ENCODE results near the gene PCDHA1.

The PCDHA1 gene

DNA sequence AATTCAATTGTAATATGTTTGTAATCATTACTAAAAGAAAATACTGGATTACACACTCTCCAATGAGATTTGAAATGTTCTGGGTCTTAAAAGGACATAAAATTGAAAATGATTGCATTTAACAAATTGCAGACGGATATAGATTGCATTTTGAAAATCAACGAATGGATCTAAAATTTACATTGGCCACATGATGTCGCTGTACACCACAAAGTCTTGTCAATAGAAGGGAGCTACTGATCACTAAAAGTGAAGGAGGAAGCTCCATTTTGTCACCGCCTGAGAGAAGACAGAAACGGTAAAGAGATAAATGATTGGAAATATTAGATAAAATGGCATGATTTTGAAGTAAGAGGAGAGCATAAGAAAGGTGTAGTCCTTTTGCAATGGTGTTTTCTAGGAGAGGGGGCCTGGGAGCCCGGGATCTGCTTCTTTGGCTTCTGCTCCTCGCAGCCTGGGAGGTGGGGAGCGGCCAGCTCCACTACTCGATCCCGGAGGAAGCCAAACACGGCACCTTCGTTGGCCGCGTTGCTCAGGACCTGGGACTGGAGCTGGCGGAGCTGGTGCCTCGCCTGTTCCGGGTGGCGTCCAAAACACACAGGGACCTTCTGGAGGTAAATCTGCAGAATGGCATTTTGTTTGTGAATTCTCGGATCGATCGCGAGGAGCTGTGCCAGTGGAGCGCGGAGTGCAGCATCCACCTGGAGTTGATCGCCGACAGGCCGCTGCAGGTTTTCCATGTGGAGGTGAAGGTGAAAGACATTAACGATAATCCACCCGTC lies at the start of gene PCDHA1:
PCDHA1 (plus strand) TSS at position 236 of the 782 bp plus-strand sequence.
- no peaks in the 10 kb centered on the region for H3K27me3 Mint-ChIP-seq (ENCODE audit: low read depth)
- TF ChIP-seq, protein P1, sequence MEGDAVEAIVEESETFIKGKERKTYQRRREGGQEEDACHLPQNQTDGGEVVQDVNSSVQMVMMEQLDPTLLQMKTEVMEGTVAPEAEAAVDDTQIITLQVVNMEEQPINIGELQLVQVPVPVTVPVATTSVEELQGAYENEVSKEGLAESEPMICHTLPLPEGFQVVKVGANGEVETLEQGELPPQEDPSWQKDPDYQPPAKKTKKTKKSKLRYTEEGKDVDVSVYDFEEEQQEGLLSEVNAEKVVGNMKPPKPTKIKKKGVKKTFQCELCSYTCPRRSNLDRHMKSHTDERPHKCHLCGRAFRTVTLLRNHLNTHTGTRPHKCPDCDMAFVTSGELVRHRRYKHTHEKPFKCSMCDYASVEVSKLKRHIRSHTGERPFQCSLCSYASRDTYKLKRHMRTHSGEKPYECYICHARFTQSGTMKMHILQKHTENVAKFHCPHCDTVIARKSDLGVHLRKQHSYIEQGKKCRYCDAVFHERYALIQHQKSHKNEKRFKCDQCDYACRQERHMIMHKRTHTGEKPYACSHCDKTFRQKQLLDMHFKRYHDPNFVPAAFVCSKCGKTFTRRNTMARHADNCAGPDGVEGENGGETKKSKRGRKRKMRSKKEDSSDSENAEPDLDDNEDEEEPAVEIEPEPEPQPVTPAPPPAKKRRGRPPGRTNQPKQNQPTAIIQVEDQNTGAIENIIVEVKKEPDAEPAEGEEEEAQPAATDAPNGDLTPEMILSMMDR (IDR thresholded peaks at IDR 0.05; ENCODE audit: unreplicated experiment in 3 of 3) = no peak
- peaks cover 15% of the 10 kb centered on the region for H3K36me3 Mint-ChIP-seq (ENCODE audit: low read depth)
- no peak within 1 kb of the TSS for H3K4me3 Mint-ChIP-seq
- H3K27ac Mint-ChIP-seq = no peak within 1 kb of the TSS
- peaks cover 52% of the 10 kb centered on the region for H3K9me3 Mint-ChIP-seq
- H3K4me1 Mint-ChIP-seq = no peaks in the 10 kb centered on the region

DNA sequence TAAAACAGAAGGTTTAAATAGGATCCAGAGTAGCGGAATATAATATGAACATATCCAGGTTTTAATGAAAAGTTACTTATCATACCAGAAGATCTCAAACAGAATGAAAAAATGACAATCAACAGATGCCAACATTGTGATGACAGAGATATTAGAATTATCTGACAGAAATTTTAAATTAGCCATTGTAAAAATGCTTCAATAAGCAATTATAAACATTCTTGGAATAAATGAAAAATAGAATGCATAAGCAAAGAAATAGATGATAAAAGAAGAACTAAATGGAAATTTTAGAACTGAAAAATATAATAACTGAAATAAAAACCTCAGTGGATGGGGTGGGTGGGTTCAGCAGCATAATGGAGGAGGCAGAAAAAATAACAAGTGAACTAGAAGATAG lies 48.5 kb upstream of the PCDHA1 start:
- Mint-ChIP-seq H3K36me3 (ENCODE audit: low read depth) (no peaks in the 10 kb centered on the region), H3K27me3 (ENCODE audit: low read depth) (peaks cover 4% of the 10 kb centered on the region), H3K4me1 (no peaks in the 10 kb centered on the region), H3K4me3 (no peak overlapping the region), H3K27ac (no peak overlapping the region), H3K9me3 (peaks cover 9% of the 10 kb centered on the region)
- TF ChIP-seq, protein P1 (IDR thresholded peaks at IDR 0.05; ENCODE audit: unreplicated experiment in 3 of 3) = no peak

DNA sequence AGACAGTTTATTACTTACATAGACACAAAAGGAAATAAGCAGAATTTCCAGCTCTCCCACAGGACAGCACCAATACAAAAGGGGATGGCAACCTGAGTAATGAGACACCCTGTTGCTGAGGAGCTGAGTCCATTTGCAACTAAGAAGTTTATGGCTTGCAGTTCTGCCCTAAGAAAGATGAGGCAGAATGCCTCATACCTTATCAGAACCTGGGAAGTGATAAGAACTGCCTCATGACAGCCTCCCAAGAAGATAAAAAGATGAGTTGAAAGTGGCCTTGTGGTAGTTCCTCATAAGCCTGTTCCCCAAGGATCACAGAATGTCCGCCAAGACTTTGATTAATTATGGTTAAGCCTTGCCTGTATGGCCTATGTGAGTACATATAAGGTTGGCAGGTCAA lies 44.0 kb upstream of the PCDHA1 start:
- no peaks in the 10 kb centered on the region for H3K4me1 Mint-ChIP-seq
- no peaks in the 10 kb centered on the region for H3K27me3 Mint-ChIP-seq (ENCODE audit: low read depth)
- no peak overlapping the region for H3K4me3 Mint-ChIP-seq
- H3K27ac Mint-ChIP-seq = no peak overlapping the region
- no peaks in the 10 kb centered on the region for H3K36me3 Mint-ChIP-seq (ENCODE audit: low read depth)
- peaks cover 17% of the 10 kb centered on the region for H3K9me3 Mint-ChIP-seq
- TF ChIP-seq, protein P1 (IDR thresholded peaks at IDR 0.05; ENCODE audit: unreplicated experiment in 3 of 3) = no peak

DNA sequence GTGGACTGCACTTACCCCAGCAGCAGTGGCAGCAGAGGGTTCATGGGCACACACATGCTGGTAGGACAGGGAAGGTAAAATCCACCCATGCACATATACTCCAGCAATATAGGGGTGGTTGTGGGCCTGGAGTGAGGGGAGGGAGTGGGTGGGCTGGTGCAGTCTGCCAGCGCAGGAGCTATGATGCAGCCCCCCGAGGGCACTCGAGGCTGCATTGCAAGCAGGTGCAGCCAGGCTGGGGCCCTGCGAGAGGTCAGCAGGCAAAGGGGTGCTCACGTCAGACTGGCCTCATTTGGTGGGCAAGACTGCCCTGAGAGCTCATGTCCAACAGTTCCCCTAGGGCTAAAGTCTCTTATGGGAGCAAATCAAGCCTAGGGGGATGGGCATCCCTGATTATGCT lies 32.4 kb upstream of the PCDHA1 start:
- H3K4me3 Mint-ChIP-seq = no peak overlapping the region
- H3K27ac Mint-ChIP-seq = no peak overlapping the region
- peaks cover 69% of the 10 kb centered on the region for H3K9me3 Mint-ChIP-seq
- no peaks in the 10 kb centered on the region for H3K36me3 Mint-ChIP-seq (ENCODE audit: low read depth)
- TF ChIP-seq, protein P1 (IDR thresholded peaks at IDR 0.05; ENCODE audit: unreplicated experiment in 3 of 3) = no peak
- H3K27me3 Mint-ChIP-seq (ENCODE audit: low read depth) = no peaks in the 10 kb centered on the region
- H3K4me1 Mint-ChIP-seq = no peaks in the 10 kb centered on the region

DNA sequence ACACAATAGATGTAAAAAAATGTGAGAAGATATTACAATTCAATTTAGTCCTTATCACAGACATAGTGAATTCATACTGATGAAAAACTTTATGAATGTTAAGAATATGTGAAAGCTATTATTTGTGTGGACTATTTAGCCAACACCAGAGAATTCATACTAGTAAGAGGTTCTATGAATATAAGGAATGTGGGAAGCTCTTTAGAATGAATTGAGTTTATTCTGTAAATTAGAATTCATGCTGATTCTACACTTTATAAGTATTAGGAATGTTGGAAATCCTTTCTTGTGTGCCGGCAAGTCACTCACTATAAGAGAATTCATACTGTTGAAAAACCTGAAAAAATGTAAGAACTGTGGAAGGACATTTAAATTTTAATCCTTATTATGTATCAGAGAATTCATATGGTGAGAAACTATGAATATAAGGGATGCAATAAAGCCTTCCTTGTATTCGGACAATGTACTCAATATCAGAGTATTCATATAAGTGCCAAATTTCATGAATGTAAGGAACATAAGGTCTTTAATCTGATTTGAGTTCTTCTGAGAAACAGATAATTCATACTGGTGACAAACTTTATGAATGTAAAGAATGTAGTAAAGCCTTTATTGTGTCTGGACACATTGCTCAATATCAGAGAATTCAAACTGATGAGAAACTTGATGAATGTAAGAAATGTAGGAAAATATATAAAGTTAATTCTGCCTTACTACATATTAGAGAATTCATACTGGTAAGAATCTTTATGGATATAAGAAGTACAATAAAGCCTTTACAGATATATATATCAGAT lies 21.6 kb upstream of the PCDHA1 start:
- TF ChIP-seq, protein P1 (IDR thresholded peaks at IDR 0.05; ENCODE audit: unreplicated experiment in 3 of 3) = no peak
- H3K27me3 Mint-ChIP-seq (ENCODE audit: low read depth) = no peaks in the 10 kb centered on the region
- peaks cover 67% of the 10 kb centered on the region for H3K9me3 Mint-ChIP-seq
- H3K4me1 Mint-ChIP-seq = no peaks in the 10 kb centered on the region
- no peak overlapping the region for H3K4me3 Mint-ChIP-seq
- H3K36me3 Mint-ChIP-seq (ENCODE audit: low read depth) = peaks cover 4% of the 10 kb centered on the region
- no peak overlapping the region for H3K27ac Mint-ChIP-seq

Measured in nephron (organoid).